Hepatocyte (in vitro differentiated cells): Measurements from ENCODE around the gene PLK5.

Experiments
- CTCF ChIP-seq: fragments of 200-600 bp; sonication (generic); IDR thresholded peaks from 2 replicates; pipeline ENCODE4 v1.5.1; 2016; ENCODE audit warnings: antibody characterized with exemption, mild to moderate bottlenecking; ENCODE audit not compliant: poor library complexity
- EZH2 ChIP-seq: fragments of 200-600 bp; sonication (generic); IDR thresholded peaks from 2 replicates; pipeline ENCODE4 v1.6.1; 2016; ENCODE audit warnings: antibody characterized with exemption, mild to moderate bottlenecking, borderline replicate concordance

- TF ChIP-seq CTCF, result no peak
- TF ChIP-seq EZH2, result no peak
Observed at GRCh38 chr19:1533510-1534150, 9.8 kb downstream of the PLK5 start.
